ENCODE data around the gene PLXNC1. TPM values are rescaled to one million over a fixed set of nuclear protein-coding genes. Genes with fewer than 3 reads are reported as not detected.

PLXNC1 gene
- total and polyA plus RNA-seq, 2 of the 8 experiments (the other 6 are each of a cell fraction or from before 2014, with no cell fraction given) = 0.83 to 2.0 TPM

DNA sequence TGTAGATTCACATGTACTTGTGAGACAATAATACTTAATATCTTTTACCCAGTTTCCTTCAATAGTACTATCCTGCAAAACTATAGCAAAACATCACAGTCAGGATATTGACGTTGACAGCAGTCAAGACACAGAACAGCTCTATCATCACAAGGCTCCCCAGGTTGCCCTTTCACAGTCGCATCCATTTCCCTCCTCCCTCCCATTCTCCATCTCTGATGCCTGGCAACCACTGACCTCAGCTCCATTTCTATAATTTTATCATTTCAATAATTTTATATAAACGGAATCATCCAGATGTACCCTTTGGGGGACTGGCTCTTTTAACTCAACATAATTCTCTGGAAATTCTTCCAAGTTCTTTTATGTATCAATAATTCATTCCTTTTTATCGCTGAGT is 81.5 kb downstream of the PLXNC1 start (continued):
- TF ChIP-seq SAP30 (IDR thresholded peaks at IDR 0.05; ENCODE audit: insufficient read depth, insufficient replicate concordance, low read length) = no peak
- no peak for TF ChIP-seq TEAD4 (IDR thresholded peaks at IDR 0.05; ENCODE audit: low read depth, low read length)
- TF ChIP-seq ASH2L (IDR thresholded peaks at IDR 0.05; ENCODE audit: low read length) = no peak
